Coronary artery (tissue), 2 donors: ENCODE results near the gene IFIH1.

Source experiments
- DNase-seq: peaks from one replicate; pipeline ENCODE4 v3.0.0-alpha.2; 2017; ENCODE audit warnings: low spot score
- H3K27ac ChIP-seq, 2 donors: fragments of 200-600 bp; sonication (generic); one replicate each; pipeline ENCODE4 v1.5.1; 2016 to 2019
- H3K4me3 ChIP-seq: fragments of 200-600 bp; sonication (generic); 2 replicates; pipeline ENCODE4 v1.5.1; 2016; ENCODE audit warnings: mild to moderate bottlenecking, moderate library complexity
- TF ChIP-seq, protein P1 (sequence below): fragments of 200-600 bp; sonication (generic); IDR thresholded peaks from one replicate; pipeline ENCODE4 v1.5.1; 2019; ENCODE audit warnings: antibody characterized with exemption

Gene IFIH1

DNA sequence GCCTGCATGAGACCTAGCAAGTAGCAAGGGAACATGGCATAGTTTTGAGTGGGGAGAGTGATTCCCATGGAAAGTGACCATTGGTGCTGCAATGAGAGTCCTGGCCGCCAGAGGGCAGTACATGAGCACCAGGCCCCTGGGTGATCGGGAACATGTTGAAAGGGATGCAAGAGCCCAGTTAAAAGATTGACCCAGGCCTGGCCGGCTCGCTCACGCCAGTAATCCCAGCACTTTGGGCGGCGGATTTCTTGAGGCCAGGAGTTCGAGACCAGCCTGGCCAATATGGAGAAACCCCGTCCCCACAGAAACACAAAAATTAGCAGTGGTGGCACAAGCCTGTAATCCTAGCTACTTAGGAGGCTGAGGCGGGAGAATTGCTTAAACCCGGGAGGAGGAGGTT, 97.4 kb downstream of the IFIH1 start:
- H3K27ac ChIP-seq: no peak overlapping the region
- DNase-seq: peak; percentile 86
- no peak overlapping the region for H3K4me3 ChIP-seq
- TF ChIP-seq, protein P1, sequence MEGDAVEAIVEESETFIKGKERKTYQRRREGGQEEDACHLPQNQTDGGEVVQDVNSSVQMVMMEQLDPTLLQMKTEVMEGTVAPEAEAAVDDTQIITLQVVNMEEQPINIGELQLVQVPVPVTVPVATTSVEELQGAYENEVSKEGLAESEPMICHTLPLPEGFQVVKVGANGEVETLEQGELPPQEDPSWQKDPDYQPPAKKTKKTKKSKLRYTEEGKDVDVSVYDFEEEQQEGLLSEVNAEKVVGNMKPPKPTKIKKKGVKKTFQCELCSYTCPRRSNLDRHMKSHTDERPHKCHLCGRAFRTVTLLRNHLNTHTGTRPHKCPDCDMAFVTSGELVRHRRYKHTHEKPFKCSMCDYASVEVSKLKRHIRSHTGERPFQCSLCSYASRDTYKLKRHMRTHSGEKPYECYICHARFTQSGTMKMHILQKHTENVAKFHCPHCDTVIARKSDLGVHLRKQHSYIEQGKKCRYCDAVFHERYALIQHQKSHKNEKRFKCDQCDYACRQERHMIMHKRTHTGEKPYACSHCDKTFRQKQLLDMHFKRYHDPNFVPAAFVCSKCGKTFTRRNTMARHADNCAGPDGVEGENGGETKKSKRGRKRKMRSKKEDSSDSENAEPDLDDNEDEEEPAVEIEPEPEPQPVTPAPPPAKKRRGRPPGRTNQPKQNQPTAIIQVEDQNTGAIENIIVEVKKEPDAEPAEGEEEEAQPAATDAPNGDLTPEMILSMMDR: peak; percentile 82

DNA sequence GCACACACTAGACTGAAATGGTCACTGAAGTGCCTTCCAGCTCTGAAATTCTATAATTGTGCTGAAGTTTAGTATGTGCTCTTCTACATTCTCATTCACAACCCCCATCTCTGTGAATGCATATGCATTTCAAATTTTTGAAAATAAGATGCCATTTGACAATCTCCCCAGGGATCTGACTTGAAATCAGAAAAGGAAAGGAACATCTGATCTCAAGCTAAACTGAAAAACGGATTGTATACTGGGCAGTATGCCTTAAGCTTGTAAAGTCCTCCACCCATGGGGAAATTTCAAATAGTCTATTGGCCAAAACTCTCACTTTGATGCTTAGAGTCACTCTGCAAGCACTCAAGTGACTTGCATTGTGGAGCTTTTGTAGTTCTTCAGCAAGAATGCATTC, 98.1 kb downstream of the IFIH1 start:
- no peak overlapping the region for H3K27ac ChIP-seq
- no peak for DNase-seq
- TF ChIP-seq, protein P1: no peak

DNA sequence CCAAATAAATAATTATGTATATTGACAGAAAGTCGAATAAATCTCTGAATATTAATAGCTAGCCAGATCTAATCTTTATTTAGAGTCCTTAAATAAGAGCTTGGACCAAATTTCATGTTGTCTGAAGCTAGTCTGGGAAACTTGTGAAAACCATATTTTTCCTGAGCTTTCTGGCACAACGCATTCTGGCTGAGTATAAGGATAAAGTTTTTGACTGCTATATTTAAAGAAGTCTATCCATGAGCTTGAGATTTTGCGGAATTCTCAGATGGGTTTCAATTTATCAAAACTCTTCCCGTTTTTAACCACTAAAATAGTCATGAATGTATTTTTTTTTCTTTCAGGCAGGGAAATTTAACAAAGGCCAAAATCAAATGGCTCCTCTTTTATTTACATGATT, 99.1 kb downstream of the IFIH1 start:
- TF ChIP-seq, protein P1: no peak
- H3K27ac ChIP-seq: no peak overlapping the region
- H3K4me3 ChIP-seq: no peak overlapping the region
- DNase-seq: no peak

More for the DNA sequence above, 98.1 kb downstream of the IFIH1 start:
- no peak overlapping the region for H3K4me3 ChIP-seq

DNA sequence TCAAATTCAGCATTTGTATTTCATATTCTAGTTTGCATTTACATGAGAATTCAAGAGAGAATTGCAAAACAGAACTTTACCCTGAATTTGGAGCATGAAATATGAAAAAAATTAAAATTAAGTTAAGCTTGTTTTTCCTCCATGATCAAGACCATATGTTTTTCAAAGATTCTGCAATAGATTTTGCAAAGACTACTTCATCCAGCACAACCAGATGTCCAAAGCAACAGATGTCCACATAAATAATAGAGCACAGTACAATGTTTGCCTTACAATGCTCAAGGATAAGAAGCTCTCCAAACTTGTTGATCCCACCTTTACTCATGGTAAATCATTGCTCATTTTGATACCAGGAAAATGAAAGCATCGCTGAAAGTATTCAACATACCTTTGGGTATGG, 100.9 kb downstream of the IFIH1 start:
- TF ChIP-seq, protein P1: no peak
- no peak overlapping the region for H3K27ac ChIP-seq
- H3K4me3 ChIP-seq: no peak overlapping the region
- DNase-seq: no peak
